ENCODE data around the gene RANBP6. TPM values are rescaled to one million over a fixed set of nuclear protein-coding genes. Genes with fewer than 3 reads are reported as not detected.

RANBP6 gene
- total RNA-seq, 1 donor from 2014 or later: 24.0 TPM

GRCh38 chr9:6045364-6045763, 29.9 kb upstream of the RANBP6 start:
- Mint-ChIP-seq H3K27ac (no peak overlapping the region), H3K4me1 (ENCODE audit: unreplicated experiment) (no peaks in the 10 kb centered on the region), H3K27me3 (peaks cover 5% of the 10 kb centered on the region), H3K36me3 (no peaks in the 10 kb centered on the region), H3K4me3 (no peak overlapping the region), H3K9me3 (no peaks in the 10 kb centered on the region)
- DNase-seq (ENCODE audit: extremely low spot score, unreplicated experiment): no peak
- TF ChIP-seq CTCF (conservative IDR thresholded peaks at IDR 0.05): no peak

- Mint-ChIP-seq H3K4me3 (no peak overlapping the region), H3K9me3 (no peaks in the 10 kb centered on the region), H3K27ac (no peak overlapping the region), H3K4me1 (ENCODE audit: unreplicated experiment) (no peaks in the 10 kb centered on the region), H3K27me3 (peaks cover 10% of the 10 kb centered on the region), H3K36me3 (no peaks in the 10 kb centered on the region)
- no peak for TF ChIP-seq CTCF (conservative IDR thresholded peaks at IDR 0.05)
- no peak for DNase-seq (ENCODE audit: extremely low spot score, unreplicated experiment)
Measured at GRCh38 chr9:6040077-6040476, 24.7 kb upstream of the RANBP6 start.

GRCh38 chr9:6036391-6036790, 21.0 kb upstream of the RANBP6 start:
- no peak for TF ChIP-seq CTCF (conservative IDR thresholded peaks at IDR 0.05)
- H3K27me3 Mint-ChIP-seq: peaks cover 5% of the 10 kb centered on the region
- no peaks in the 10 kb centered on the region for H3K4me1 Mint-ChIP-seq (ENCODE audit: unreplicated experiment)
- H3K27ac Mint-ChIP-seq: no peak overlapping the region
- no peaks in the 10 kb centered on the region for H3K36me3 Mint-ChIP-seq
- no peak overlapping the region for H3K4me3 Mint-ChIP-seq
- no peak for DNase-seq (ENCODE audit: extremely low spot score, unreplicated experiment)
- H3K9me3 Mint-ChIP-seq: no peaks in the 10 kb centered on the region

- no peak for TF ChIP-seq CTCF (conservative IDR thresholded peaks at IDR 0.05)
- no peak overlapping the region for H3K27ac Mint-ChIP-seq
- H3K4me3 Mint-ChIP-seq: no peak overlapping the region
- H3K36me3 Mint-ChIP-seq: no peaks in the 10 kb centered on the region
- peaks cover 2% of the 10 kb centered on the region for H3K27me3 Mint-ChIP-seq
- H3K9me3 Mint-ChIP-seq: no peaks in the 10 kb centered on the region
- no peak for DNase-seq (ENCODE audit: extremely low spot score, unreplicated experiment)
- H3K4me1 Mint-ChIP-seq (ENCODE audit: unreplicated experiment): no peaks in the 10 kb centered on the region
Measured at GRCh38 chr9:6034954-6035353, 19.5 kb upstream of the RANBP6 start.

GRCh38 chr9:6029604-6030274, 14.3 kb upstream of the RANBP6 start:
- Mint-ChIP-seq H3K27me3 (peaks cover 3% of the 10 kb centered on the region), H3K4me3 (no peak overlapping the region), H3K36me3 (no peaks in the 10 kb centered on the region), H3K9me3 (no peaks in the 10 kb centered on the region), H3K27ac (no peak overlapping the region), H3K4me1 (ENCODE audit: unreplicated experiment) (no peaks in the 10 kb centered on the region)
- no peak for DNase-seq (ENCODE audit: extremely low spot score, unreplicated experiment)
- no peak for TF ChIP-seq CTCF (conservative IDR thresholded peaks at IDR 0.05)
